ENCODE measurements around the gene MCM9.

The MCM9 gene

GRCh38 chr6:118862443-118862842 is 72.5 kb downstream of the MCM9 start:
- TF ChIP-seq, protein P1, sequence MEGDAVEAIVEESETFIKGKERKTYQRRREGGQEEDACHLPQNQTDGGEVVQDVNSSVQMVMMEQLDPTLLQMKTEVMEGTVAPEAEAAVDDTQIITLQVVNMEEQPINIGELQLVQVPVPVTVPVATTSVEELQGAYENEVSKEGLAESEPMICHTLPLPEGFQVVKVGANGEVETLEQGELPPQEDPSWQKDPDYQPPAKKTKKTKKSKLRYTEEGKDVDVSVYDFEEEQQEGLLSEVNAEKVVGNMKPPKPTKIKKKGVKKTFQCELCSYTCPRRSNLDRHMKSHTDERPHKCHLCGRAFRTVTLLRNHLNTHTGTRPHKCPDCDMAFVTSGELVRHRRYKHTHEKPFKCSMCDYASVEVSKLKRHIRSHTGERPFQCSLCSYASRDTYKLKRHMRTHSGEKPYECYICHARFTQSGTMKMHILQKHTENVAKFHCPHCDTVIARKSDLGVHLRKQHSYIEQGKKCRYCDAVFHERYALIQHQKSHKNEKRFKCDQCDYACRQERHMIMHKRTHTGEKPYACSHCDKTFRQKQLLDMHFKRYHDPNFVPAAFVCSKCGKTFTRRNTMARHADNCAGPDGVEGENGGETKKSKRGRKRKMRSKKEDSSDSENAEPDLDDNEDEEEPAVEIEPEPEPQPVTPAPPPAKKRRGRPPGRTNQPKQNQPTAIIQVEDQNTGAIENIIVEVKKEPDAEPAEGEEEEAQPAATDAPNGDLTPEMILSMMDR (IDR thresholded peaks at IDR 0.05): no peak

GRCh38 chr6:118860880-118861279 is 74.1 kb downstream of the MCM9 start:
- TF ChIP-seq, protein P1 (IDR thresholded peaks at IDR 0.05): no peak
- H3K27ac ChIP-seq: no peak overlapping the region
- H3K27me3 ChIP-seq: no peaks in the 10 kb centered on the region
- peaks cover 23% of the 10 kb centered on the region in 2 experiments for H3K4me1 ChIP-seq (ENCODE audit: control insufficient read depth in 1 of 2, insufficient read depth in 1 of 2, low read depth in 1 of 2, low read length in 1 of 2)
- H3K36me3 ChIP-seq: peaks cover 3% of the 10 kb centered on the region
- no peaks in the 10 kb centered on the region for H3K9me3 ChIP-seq
- H3K4me3 ChIP-seq (ENCODE audit: low read depth in 1 of 2, low read length in 1 of 2): no peak overlapping the region

More at GRCh38 chr6:118862443-118862842, 72.5 kb downstream of the MCM9 start:
- H3K4me3 ChIP-seq (ENCODE audit: low read depth in 1 of 2, low read length in 1 of 2): no peak overlapping the region
- peaks cover 3% of the 10 kb centered on the region for H3K36me3 ChIP-seq
- H3K9me3 ChIP-seq: no peaks in the 10 kb centered on the region
- peaks cover 23% of the 10 kb centered on the region in 2 experiments for H3K4me1 ChIP-seq (ENCODE audit: control insufficient read depth in 1 of 2, insufficient read depth in 1 of 2, low read depth in 1 of 2, low read length in 1 of 2)
- no peaks in the 10 kb centered on the region for H3K27me3 ChIP-seq
- no peak overlapping the region for H3K27ac ChIP-seq

GRCh38 chr6:118860363-118860762 is 74.6 kb downstream of the MCM9 start:
- H3K9me3 ChIP-seq: no peaks in the 10 kb centered on the region
- peaks cover 23% of the 10 kb centered on the region in 2 experiments for H3K4me1 ChIP-seq (ENCODE audit: control insufficient read depth in 1 of 2, insufficient read depth in 1 of 2, low read depth in 1 of 2, low read length in 1 of 2)
- peaks cover 3% of the 10 kb centered on the region for H3K36me3 ChIP-seq
- no peak overlapping the region for H3K27ac ChIP-seq
- H3K4me3 ChIP-seq (ENCODE audit: low read depth in 1 of 2, low read length in 1 of 2): no peak overlapping the region
- H3K27me3 ChIP-seq: no peaks in the 10 kb centered on the region
- TF ChIP-seq, protein P1 (IDR thresholded peaks at IDR 0.05): no peak

- Histone ChIP-seq H3K4me1 (ENCODE audit: control insufficient read depth in 1 of 2, insufficient read depth in 1 of 2, low read depth in 1 of 2, low read length in 1 of 2) (peaks cover 18 to 21% of the 10 kb centered on the region in 2 experiments), H3K27ac (peak overlapping the region; percentile 64), H3K36me3 (peaks cover 3% of the 10 kb centered on the region), H3K4me3 (ENCODE audit: low read depth in 1 of 2, low read length in 1 of 2) (no peak overlapping the region), H3K9me3 (no peaks in the 10 kb centered on the region), H3K27me3 (no peaks in the 10 kb centered on the region)
- TF ChIP-seq, protein P1 (IDR thresholded peaks at IDR 0.05): no peak
Observed at GRCh38 chr6:118859517-118860064, 75.4 kb downstream of the MCM9 start.

DNA sequence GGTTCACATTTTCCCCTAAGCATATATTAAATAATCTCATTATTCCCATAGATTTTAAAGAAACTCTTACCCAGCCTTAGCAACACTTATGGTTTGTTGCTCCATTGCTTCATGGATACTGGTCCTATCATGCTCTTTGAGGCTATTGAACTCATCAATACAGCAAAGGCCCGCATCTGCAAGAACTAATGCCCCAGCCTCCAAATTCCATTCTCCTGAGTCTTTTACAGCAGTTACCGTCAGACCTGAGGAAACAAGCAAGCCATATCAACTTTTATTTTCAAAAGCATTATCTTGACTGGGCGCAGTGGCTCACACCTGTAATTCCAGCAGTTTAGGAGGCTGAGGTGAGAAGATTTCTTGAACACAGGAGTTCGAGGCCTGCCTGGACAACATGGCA is 78.7 kb downstream of the MCM9 start:
- Histone ChIP-seq H3K9me3 (no peaks in the 10 kb centered on the region), H3K36me3 (peaks cover 3% of the 10 kb centered on the region), H3K4me3 (ENCODE audit: low read depth in 1 of 2, low read length in 1 of 2) (no peak overlapping the region), H3K4me1 (ENCODE audit: control insufficient read depth in 1 of 2, insufficient read depth in 1 of 2, low read depth in 1 of 2, low read length in 1 of 2) (peaks cover 13 to 20% of the 10 kb centered on the region in 2 experiments), H3K27me3 (no peaks in the 10 kb centered on the region), H3K27ac (no peak overlapping the region)
- TF ChIP-seq, protein P1 (IDR thresholded peaks at IDR 0.05): no peak
